ENCODE measurements around the gene EPHB1. TPM values are rescaled to one million over a fixed set of nuclear protein-coding genes. Genes with fewer than 3 reads are reported as not detected.

The EPHB1 gene
- total and polyA plus RNA-seq, 2 donors (not counting 3 experiments of a cell fraction or from before 2014, with no cell fraction given) = 1.3 to 5.2 TPM

DNA sequence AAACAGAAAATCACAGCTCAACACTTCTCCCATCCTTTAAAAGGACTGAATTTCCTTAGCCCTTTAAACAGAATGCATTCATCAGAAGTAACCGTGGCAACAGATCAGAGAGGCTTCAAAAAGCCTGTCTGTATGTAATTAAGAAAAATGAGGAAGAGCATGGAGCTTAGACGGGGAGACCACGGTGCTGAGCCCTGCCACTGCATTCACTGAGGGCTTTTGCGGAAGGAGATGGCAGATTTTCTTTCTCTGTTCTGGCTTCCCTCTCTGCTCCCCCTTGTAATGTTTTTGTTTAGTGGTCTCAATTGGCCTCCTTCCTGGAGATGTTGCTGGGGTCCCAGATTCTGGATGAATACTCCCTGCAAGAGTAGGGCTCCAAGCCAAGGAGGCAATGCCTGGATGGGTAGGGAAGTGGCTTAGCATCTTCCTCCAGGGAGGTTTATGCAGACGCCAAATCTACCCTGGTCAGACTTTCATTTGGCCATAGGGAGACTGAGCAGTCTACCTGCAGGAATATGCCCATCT is 332.9 kb downstream of the EPHB1 start:
- TF ChIP-seq POLR2A (IDR thresholded peaks at IDR 0.05; ENCODE audit: low read depth, low read length) = no peak
- TF ChIP-seq, protein P1, sequence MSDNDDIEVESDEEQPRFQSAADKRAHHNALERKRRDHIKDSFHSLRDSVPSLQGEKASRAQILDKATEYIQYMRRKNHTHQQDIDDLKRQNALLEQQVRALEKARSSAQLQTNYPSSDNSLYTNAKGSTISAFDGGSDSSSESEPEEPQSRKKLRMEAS (IDR thresholded peaks at IDR 0.05; ENCODE audit: insufficient read depth, insufficient read length) = no peak
- no peak for TF ChIP-seq POLR2AphosphoS5 (IDR thresholded peaks at IDR 0.05; ENCODE audit: insufficient read depth, low read depth, low read length)
- no peak for TF ChIP-seq JUN (IDR thresholded peaks at IDR 0.05; ENCODE audit: borderline replicate concordance, insufficient read depth, insufficient read length, low read depth)
- TF ChIP-seq GATA2 (IDR thresholded peaks at IDR 0.05; ENCODE audit: insufficient read depth, insufficient read length, low read depth, low read length) = no peak
- TF ChIP-seq EZH2 (IDR thresholded peaks at IDR 0.05; ENCODE audit: borderline replicate concordance, low read depth, low read length, severe bottlenecking) = no peak
- TF ChIP-seq, protein P2, sequence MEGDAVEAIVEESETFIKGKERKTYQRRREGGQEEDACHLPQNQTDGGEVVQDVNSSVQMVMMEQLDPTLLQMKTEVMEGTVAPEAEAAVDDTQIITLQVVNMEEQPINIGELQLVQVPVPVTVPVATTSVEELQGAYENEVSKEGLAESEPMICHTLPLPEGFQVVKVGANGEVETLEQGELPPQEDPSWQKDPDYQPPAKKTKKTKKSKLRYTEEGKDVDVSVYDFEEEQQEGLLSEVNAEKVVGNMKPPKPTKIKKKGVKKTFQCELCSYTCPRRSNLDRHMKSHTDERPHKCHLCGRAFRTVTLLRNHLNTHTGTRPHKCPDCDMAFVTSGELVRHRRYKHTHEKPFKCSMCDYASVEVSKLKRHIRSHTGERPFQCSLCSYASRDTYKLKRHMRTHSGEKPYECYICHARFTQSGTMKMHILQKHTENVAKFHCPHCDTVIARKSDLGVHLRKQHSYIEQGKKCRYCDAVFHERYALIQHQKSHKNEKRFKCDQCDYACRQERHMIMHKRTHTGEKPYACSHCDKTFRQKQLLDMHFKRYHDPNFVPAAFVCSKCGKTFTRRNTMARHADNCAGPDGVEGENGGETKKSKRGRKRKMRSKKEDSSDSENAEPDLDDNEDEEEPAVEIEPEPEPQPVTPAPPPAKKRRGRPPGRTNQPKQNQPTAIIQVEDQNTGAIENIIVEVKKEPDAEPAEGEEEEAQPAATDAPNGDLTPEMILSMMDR (IDR thresholded peaks at IDR 0.05; ENCODE audit: extremely low read depth in 1 of 2, insufficient read depth in 1 of 2, low read depth in 1 of 2, low read length in 2 of 2) = no peak
- ChIA-PET CTCF (no interaction called here), POLR2A (no interaction called here)
- intact Hi-C loops (cut with micrococcal nuclease) (no loop called here), dilution Hi-C loops (cut with MboI; ENCODE audit: extremely low pct_ligation_motif_present, low sequenced_read_pairs) (no loop called here)
- Histone ChIP-seq H3K27ac (ENCODE audit: insufficient read depth, low read depth, low read length) (no peak overlapping the region), H3K4me3 (replicated peaks in 1 of 3; ENCODE audit: insufficient read depth in 1 of 3, low read depth in 1 of 3, low read length in 3 of 3) (no peak overlapping the region), H3K27me3 (ENCODE audit: control insufficient read depth in 2 of 2, insufficient read depth in 2 of 2, low read length in 2 of 2) (no peaks in the 10 kb centered on the region), H3K9me1 (replicated peaks; ENCODE audit: control insufficient read depth, extremely low read depth, insufficient read depth, low read length) (no peaks in the 10 kb centered on the region), H4K20me1 (replicated peaks; ENCODE audit: control insufficient read depth, extremely low read depth, insufficient read depth, low read length) (no peaks in the 10 kb centered on the region), H2AFZ (ENCODE audit: low read depth, low read length) (no peak overlapping the region), H3K9ac (replicated peaks; ENCODE audit: extremely low read depth, insufficient read depth, low read length) (no peak overlapping the region), H3K4me1 (ENCODE audit: control insufficient read depth, extremely low read depth, insufficient read depth, low read length) (no peaks in the 10 kb centered on the region), H3K9me3 (replicated peaks; ENCODE audit: control insufficient read depth, insufficient read depth, low read length) (no peaks in the 10 kb centered on the region), H3K79me2 (ENCODE audit: control insufficient read depth, insufficient read depth, low read length) (no peaks in the 10 kb centered on the region), H3K4me2 (ENCODE audit: insufficient read depth, low read length) (no peak overlapping the region), H3K36me3 (ENCODE audit: control insufficient read depth in 2 of 2, extremely low read depth in 1 of 2, insufficient read depth in 2 of 2, low read length in 2 of 2) (no peaks in the 10 kb centered on the region)
- DNase-seq (ENCODE audit: low read depth, low spot score) = no peak
- no TSS peak for BruUV-seq (replicated peaks)
- no peak for FAIRE-seq
